PC-9 (cell line): ENCODE measurements around the gene PAAF1. TPM values are rescaled to one million over a fixed set of nuclear protein-coding genes. Genes with fewer than 3 reads are reported as not detected.

Experiments used
- BruUV-seq: library from RNA; stranded (reverse); fragments of 400-500 nt; replicated peaks from 2 replicates; lab custom pipeline; 2021; lab: Mats Ljungman, UMichigan
- CTCF ChIA-PET: fragments of 300-600 bp; sonication (Branson Sonifier 250); formaldehyde crosslinking; loops from one replicate; lab custom pipeline; 2022; ENCODE audit warnings: antibody characterized with exemption; lab: Charles Lee
- POLR2A ChIA-PET: fragments of 300-600 bp; sonication (Branson Sonifier 250); formaldehyde crosslinking; loops from one replicate; lab custom pipeline; 2022; ENCODE audit warnings: antibody characterized with exemption; ENCODE audit not compliant: unreplicated experiment; lab: Charles Lee
- DNase-seq, 2 experiments: peaks; one replicate each; pipeline versions ENCODE4 v3.0.0 to v3.0.0-alpha.2; 2015 to 2022; ENCODE audit warnings: mixed read lengths in 1 of 2
- H2AFZ ChIP-seq: fragments of 200-600 bp; sonication (generic); 2 replicates; pipeline ENCODE4 v1.8.1; 2017; ENCODE audit warnings: antibody characterized with exemption
- H3F3A ChIP-seq: fragments of 200-600 bp; sonication (generic); 2 replicates; pipeline ENCODE4 v1.8.1; 2017; ENCODE audit warnings: antibody characterized with exemption, mild to moderate bottlenecking, low read depth; ENCODE audit not compliant: insufficient read depth
- H3K27ac ChIP-seq: fragments of 200-600 bp; sonication (generic); 2 replicates; pipeline ENCODE4 v1.6.1; 2016; ENCODE audit warnings: mixed run types
- H3K27me3 ChIP-seq: fragments of 200-600 bp; sonication (generic); 2 replicates; pipeline ENCODE4 v1.6.1; 2016; ENCODE audit warnings: low read depth, mixed run types; ENCODE audit not compliant: insufficient read depth
- H3K36me3 ChIP-seq: fragments of 200-600 bp; sonication (generic); 2 replicates; pipeline ENCODE4 v1.6.1; 2016; ENCODE audit warnings: low read depth, mixed run types
- H3K4me1 ChIP-seq: fragments of 200-600 bp; sonication (generic); replicated peaks from 2 replicates; pipeline ENCODE4 v1.6.1; 2016; ENCODE audit warnings: mixed run types; ENCODE audit not compliant: insufficient read depth
- H3K4me2 ChIP-seq: fragments of 200-600 bp; sonication (generic); 2 replicates; pipeline ENCODE4 v1.6.1; 2017; ENCODE audit warnings: mixed run types
- H3K4me3 ChIP-seq: fragments of 200-600 bp; sonication (generic); 2 replicates; pipeline ENCODE4 v1.6.1; 2016; ENCODE audit warnings: mixed run types
- H3K79me2 ChIP-seq: fragments of 200-600 bp; sonication (generic); 2 replicates; pipeline ENCODE4 v1.6.1; 2017; ENCODE audit warnings: low read depth, mixed run types
- H3K9me2 ChIP-seq: fragments of 200-600 bp; sonication (generic); 2 replicates; pipeline ENCODE4 v1.8.1; 2017; ENCODE audit warnings: mild to moderate bottlenecking; ENCODE audit not compliant: insufficient read depth
- H3K9me3 ChIP-seq: fragments of 200-600 bp; sonication (generic); 2 replicates; pipeline ENCODE4 v1.8.1; 2016; ENCODE audit warnings: low read depth; ENCODE audit not compliant: insufficient read depth
- H4K20me1 ChIP-seq: fragments of 200-600 bp; sonication (generic); 2 replicates; pipeline ENCODE4 v1.8.1; 2017; ENCODE audit not compliant: insufficient read depth
- CTCF ChIP-seq: fragments of 200-600 bp; sonication (generic); conservative IDR thresholded peaks from 2 replicates; pipeline ENCODE4 v1.6.1; 2017; ENCODE audit warnings: mixed run types, antibody characterized with exemption, mild to moderate bottlenecking, moderate library complexity
- EZH2 ChIP-seq: fragments of 200-600 bp; sonication (generic); IDR thresholded peaks from 2 replicates; pipeline ENCODE4 v1.8.0; 2017; ENCODE audit warnings: antibody characterized with exemption, low read depth
- intact Hi-C: fragments of 100-400 bp; cut with micrococcal nuclease; formaldehyde crosslinking; loops from one replicate; pipeline ENCODE4 v1.10.0; 2022; ENCODE audit not compliant: unreplicated experiment
- total RNA-seq: library from RNA; stranded (reverse); gene quantifications from 2 replicates; pipeline ENCODE4 v1.2.3, GENCODE V29; 2021

The PAAF1 gene
- total RNA-seq, 1 experiment from 2014 or later = 30.0 TPM

- Histone ChIP-seq H3K4me1 (no peaks in the 10 kb centered on the region), H2AFZ (no peak overlapping the region), H3K27me3 (no peaks in the 10 kb centered on the region), H3K79me2 (no peaks in the 10 kb centered on the region), H3K9me3 (no peaks in the 10 kb centered on the region), H4K20me1 (no peaks in the 10 kb centered on the region), H3K4me3 (no peak overlapping the region), H3F3A (peaks cover 9% of the 10 kb centered on the region), H3K4me2 (no peak overlapping the region), H3K36me3 (no peaks in the 10 kb centered on the region), H3K27ac (no peak overlapping the region), H3K9me2 (no peaks in the 10 kb centered on the region)
- intact Hi-C loops = no loop called here
- ChIA-PET CTCF (no interaction called here), POLR2A (no interaction called here)
- no peak for DNase-seq
- TF ChIP-seq CTCF (no peak), EZH2 (no peak)
- BruUV-seq = no TSS peak
Observed at GRCh38 chr11:73838443-73839122, 38.2 kb upstream of the PAAF1 start.

DNA sequence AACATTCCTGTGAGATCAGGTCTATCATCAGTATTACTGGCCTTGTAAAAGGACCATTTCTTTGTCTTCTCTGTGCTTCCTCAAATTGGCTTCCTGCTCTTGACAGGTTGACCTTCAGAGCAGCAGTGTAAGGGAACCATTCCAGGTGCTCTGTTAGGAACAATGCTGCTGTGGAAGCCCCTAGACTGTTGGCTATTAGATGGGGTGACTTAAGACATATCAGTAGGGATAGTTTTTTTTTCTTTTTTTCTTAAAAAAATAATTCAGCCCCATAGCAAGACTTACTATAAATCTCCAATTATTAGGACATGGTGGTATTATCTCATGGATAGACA, 37.7 kb upstream of the PAAF1 start:
- no peaks in the 10 kb centered on the region for H3K4me1 ChIP-seq
- H3K9me3 ChIP-seq = no peaks in the 10 kb centered on the region
- no peak overlapping the region for H3K4me3 ChIP-seq
- no peaks in the 10 kb centered on the region for H3K9me2 ChIP-seq
- CTCF ChIA-PET = no interaction called here
- DNase-seq = no peak
- no peak overlapping the region for H2AFZ ChIP-seq
- H3K4me2 ChIP-seq = no peak overlapping the region
- intact Hi-C loops = no loop called here
- TF ChIP-seq EZH2 (no peak), CTCF (no peak)
- H3K79me2 ChIP-seq = no peaks in the 10 kb centered on the region
- no peaks in the 10 kb centered on the region for H3K27me3 ChIP-seq
- no peaks in the 10 kb centered on the region for H3K36me3 ChIP-seq
- peaks cover 9% of the 10 kb centered on the region for H3F3A ChIP-seq
- POLR2A ChIA-PET = no interaction called here
- no TSS peak for BruUV-seq
- no peak overlapping the region for H3K27ac ChIP-seq
- no peaks in the 10 kb centered on the region for H4K20me1 ChIP-seq

GRCh38 chr11:73851046-73851764, 25.6 kb upstream of the PAAF1 start:
- no TSS peak for BruUV-seq
- Histone ChIP-seq H3K4me1 (peaks cover 17% of the 10 kb centered on the region), H3K4me2 (no peak overlapping the region), H3K9me3 (no peaks in the 10 kb centered on the region), H3K27me3 (no peaks in the 10 kb centered on the region), H3K36me3 (0 out of 2 replicates have a peak, but pooled peaks cover 5% of the 10 kb centered on the region), H3K9me2 (no peaks in the 10 kb centered on the region; the same call in 1 of the 2 replicates), H3K79me2 (no peaks in the 10 kb centered on the region), H4K20me1 (no peaks in the 10 kb centered on the region), H3K4me3 (no peak overlapping the region), H2AFZ (no peak overlapping the region), H3K27ac (no peak overlapping the region), H3F3A (peaks cover 17% of the 10 kb centered on the region)
- ChIA-PET CTCF (no interaction called here), POLR2A (interaction anchor here (0.6 kb wide), 1 partner anchor 393 kb away, joined by 4 read pairs; no protein-coding TSS in a partner anchor)
- no peak for DNase-seq
- intact Hi-C loops = no loop called here
- TF ChIP-seq EZH2 = no peak
- no peak for TF ChIP-seq CTCF
